Measurements from ENCODE around the gene DSG3.

Gene DSG3

DNA sequence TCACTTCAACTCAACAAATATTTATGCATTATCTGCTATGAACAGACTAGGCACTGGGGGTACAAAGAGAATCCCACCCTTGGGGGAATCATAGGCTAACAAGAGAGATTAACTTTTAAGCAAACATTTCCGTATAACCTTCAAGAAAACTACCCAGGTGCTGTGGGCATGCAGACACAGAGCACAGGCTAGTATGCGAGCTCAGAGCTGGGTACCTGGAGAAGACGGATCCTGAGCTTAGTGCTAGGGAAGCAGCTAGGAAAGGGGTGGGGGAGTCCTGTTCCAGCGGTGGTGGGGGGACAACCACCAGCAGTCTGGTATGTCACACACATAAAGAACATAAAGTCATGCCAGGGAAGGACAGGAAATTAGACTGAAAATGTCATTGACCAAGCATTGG lies 17.5 kb upstream of the DSG3 start:
- DNase-seq (ENCODE audit: low read depth in 2 of 2), result no peak

DNA sequence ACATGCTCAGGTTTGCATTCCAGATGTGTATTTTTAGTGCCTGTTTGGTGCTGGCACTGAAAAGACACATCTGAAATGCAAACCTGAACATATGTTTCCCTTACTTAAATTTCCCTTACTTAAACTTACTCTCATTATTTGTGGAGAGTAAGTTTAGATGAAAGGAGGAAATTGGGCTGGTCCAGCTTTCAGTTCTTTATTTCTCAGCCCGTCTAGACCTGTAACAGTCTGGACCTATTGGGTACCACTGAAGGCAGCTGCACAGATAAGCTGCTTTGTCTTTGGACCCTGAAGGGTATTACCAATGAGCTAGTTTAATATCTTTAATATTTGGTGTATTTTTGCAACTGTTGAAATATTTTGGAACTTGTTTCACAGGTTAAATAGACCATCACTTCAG lies 17.0 kb upstream of the DSG3 start:
- no peak for DNase-seq (ENCODE audit: low read depth in 2 of 2)

DNA sequence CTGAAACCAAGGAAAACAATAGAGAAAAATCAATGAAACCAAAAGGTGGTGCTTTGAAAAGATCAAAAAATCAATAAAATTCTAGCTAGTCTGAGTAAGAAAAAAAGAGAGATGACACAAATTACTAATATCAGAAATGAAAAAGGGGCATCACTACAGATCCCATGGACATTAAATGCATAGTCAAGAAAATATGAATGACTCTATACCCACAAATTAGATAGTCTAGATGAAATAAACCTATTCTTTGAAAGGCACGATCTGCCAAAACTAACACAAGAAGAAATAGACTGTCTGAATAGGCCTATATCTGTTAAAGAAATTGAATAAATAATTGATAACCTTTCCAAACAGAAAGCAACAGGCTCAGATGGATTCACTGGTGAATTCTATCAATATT lies 15.2 kb upstream of the DSG3 start:
- no peak for DNase-seq (ENCODE audit: low read depth in 2 of 2)

DNA sequence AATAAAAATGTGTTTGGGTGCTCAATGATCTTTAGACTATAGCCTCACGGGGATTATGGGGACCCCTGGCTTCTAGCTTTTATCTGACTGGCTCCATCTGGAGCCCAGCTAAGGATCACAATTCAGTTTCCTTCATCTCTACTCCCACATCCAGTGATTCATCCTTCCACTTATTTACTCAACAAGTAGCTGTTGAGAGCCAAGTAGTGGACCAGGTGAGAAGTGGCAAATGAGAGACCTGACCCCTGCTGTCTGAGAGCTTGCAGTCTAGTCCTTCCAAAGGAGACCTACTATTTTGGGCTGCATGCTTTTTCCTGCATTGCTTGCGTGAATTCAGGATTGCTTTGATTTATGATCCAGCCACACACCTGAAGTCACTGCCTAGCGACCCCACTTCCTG lies 10.7 kb upstream of the DSG3 start:
- DNase-seq (ENCODE audit: low read depth in 2 of 2), result no peak

DNA sequence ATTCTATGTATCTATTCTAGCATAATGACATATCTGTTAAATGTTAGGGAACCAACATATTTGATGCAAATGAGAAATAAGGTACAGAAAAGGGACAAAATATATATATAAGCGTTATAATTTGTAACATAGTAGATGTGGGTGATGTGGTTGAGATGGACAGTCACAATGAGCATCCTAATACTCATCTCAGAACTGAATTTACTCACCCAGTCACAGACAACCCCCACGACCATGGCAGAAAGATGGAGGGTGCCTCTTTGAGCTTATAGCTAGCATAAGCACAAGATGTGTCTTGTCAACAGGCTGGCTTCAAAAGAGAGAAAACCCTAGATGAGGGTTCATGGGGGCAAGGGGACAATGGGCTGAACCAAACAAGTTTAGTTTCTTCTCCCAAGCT lies 9.1 kb upstream of the DSG3 start:
- no peak for DNase-seq (ENCODE audit: low read depth in 2 of 2)

DNA sequence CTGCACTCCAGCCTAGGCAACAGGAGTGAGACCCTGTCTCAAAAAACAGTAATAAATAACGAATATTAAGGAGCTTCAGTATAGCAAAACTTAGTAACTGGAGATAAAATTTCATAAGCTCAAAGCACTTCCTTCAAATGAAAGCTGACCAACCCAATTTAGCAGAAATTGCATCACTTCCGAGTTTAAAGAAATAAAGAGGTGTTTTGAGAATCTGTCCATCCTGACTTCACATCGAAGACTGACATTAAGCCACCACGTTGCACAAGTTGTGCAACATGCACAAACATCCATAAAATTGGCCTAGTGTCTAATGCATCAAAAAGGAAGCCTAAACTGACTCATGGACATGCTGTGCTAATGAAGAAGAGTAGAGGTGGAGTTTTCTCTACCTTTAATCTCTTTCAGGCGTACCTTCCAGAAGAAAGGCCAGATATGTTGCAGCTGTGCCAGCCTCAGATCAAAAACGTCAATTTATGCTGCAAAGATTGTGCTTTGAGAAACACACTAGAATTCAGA lies 7.7 kb upstream of the DSG3 start:
- no peak for DNase-seq (ENCODE audit: low read depth in 2 of 2)

DNA sequence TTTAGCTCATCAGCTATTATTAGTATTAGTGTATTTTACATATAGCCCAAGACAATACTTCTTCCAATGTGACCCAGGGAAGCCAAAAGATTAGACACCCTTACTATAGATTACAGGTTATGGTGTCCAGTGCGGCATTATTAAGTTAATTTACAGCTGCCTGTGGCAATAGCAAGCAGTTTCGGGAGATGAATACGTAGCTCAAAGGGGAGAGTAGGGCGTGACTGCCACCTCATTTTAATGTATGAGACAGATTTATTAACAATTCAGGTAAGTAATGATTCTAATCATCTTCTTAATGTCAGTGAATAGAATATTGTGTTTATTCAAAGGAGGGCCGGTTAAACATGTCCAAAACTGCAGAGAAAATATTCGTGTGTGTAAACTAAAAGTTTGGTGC lies 6.8 kb upstream of the DSG3 start:
- DNase-seq (ENCODE audit: low read depth in 2 of 2), result no peak

DNA sequence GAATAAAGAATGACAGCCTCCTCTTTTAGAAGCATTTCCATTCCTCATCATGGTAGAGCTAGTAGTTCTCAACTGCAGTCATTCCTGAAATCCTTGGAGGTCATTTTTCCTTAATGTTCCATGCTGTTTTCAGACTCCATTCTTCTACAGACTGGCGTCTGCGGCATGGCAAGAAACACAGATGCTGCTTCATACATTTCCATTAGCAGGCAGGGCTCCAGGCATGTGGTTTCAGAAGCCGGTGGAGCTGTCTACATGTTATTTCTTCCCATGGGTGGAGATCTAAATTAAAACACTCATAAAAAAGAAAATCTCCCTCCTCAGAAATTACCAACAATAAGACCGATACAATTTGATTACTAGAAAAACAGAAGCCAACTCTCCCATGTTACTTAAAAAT lies 6.0 kb upstream of the DSG3 start:
- no peak for DNase-seq (ENCODE audit: low read depth in 2 of 2)

DNA sequence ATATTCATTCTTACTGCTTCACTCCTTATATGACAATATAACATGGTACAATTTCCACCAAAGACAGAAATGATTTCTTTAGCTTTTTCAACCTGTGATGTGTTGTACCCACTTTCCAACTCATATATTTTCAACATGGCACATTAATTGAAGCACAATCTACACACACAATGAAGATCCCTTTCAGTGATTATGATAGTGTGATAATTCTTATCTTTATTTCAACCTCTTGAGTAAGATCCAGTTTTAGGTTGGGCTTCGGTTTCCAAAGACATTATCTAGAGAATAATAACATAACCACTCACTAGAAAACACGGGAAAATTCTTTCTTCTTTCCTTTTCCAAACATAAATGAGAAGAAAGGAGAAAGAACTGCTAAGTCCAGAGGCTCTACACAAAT lies 3.4 kb upstream of the DSG3 start:
- no peak for DNase-seq (ENCODE audit: low read depth in 2 of 2)

DNA sequence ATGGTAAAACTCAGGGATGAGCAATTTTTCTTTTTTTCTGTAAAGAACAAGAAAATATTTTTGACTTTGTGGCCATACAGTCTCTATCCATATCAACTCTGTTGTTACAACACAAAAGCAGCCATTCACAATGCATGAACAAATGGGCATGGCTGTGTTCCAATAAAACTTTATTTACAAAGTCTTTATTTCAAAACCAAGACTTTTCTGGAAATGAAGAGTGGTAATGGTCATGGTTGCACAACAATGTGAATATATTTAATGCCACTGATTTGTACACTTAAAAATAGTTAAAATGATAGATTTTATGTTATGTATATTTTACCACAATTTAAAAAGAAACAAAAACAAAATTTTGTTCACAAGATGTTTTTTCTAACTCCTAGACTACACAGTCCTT lies 1.6 kb upstream of the DSG3 start:
- DNase-seq (ENCODE audit: low read depth in 2 of 2), result no peak

DNA sequence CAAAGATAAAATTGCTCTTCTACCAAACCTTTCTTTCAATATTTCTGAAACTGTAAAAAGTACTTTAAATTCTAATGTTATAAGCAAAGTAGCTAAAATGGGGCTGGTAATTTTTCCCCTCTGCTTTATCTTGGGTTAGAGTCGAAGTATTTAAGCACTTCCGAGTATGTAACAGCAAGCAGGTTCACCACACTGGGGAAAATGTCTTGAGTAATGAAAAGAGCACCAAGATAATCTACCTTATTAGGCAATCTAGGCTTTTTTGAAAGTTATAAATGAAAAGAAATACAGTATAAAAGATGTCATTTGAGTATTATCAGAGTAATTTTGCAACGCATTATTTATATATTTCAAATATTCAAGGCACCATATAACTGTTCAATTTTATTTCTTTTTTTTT lies 687 bp upstream of the DSG3 start:
- no peak for DNase-seq (ENCODE audit: low read depth in 2 of 2)

DNA sequence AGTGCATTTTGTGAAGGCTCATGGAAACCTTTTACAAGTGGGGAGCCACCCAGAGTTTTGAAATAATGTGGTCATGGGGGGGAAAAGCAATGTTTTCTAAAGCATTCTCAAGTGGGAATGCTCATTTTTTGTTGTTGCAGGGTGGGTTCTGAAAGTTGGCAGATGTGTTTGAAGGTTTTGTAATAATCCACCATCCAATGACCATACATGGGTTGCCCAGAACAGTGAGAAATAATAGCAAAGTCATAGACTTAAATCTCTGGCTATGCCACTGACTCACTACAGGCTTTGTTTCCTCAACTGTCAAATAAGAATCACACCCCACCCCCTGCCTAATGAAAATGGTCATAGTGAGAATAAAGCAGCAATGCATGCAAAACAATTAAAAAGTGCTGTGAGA lies 2.9 kb downstream of the DSG3 start:
- DNase-seq (ENCODE audit: low read depth in 2 of 2), result no peak

DNA sequence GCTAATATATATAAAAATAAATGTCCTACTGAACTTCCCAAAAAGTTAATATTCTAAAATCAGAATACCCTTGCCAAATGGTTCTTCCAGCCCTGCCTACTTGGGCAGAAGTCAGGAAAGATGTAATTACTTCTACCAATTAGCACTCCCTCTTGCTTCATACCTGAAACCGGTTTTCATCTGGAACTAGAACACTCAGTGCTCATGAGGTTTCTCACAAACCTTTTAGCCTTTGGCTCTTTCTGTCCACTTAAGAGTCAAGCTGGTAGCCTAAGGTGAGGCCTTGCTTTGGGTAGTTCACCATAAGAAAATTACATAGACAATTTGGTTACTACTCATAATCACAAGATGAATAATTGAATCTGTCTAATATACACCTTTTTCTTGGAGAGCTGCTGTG lies 4.1 kb downstream of the DSG3 start:
- DNase-seq (ENCODE audit: low read depth in 2 of 2), result no peak

DNA sequence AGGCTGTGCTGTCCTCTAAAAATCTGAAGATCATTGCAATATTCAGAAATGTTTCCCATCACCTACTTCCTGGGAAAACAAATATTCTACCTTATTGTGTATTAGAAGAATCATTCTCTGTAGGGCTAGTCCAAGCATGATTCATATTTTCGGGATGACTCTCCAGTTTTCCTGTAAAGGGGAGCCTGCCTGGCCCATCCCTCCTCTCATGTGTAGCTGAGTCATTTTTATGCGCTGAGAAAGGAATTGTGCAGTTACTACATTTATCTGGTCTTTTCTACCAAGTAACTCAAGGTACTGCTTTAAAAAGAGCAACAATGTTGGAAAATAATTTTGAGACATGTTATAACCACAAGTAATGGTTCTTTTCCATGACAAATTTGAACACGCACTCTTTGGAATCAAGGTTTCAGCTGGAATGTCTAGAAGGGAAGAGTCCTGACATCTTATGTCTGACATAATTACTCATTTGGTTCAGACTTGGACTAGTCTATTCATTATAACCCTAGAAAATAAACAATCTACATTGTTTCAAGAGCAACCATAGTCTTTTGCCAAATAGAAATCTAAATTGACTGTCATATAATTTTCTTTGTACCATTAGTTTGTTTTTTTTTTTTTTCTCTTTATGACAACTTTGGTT lies 6.6 kb downstream of the DSG3 start:
- peak; percentile 19 to 35 for DNase-seq (ENCODE audit: low read depth in 2 of 2)

DNA sequence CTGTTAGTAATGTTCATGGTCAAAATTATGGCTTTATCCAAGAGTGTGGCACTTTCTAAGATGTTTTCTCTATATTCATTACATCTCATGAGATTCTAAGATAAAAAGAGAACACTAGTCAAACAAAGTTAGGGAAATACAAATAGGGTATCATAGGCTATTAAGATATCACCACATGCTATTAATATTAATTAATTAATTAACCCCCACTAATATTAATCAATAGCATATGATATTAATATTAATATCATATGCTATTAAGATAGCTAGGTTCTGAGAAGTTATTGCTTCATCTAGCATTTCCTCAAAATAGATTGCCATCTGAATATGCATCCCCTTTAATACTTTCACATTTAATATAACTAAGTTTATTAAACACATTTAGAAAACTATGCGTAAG lies 22.1 kb downstream of the DSG3 start:
- DNase-seq (ENCODE audit: low read depth in 2 of 2), result no peak

DNA sequence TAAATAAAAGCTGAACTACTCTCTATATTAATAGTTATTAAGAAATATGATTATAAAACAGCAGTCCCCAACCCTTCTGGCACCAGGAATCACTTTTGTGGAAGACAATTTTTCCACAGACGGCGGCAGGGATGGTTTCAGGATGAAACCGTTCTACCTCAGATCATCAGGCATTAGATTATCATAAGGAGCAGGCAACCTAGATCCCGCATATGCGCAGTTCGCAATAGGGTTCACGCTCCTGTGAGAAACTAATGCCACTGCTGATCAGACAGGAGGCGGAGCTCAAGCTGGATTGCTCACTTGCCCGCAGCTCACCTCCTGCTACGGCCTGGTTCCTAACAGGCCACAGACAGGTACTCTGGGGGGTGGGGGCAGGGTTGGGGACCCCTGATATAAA lies 31.1 kb downstream of the DSG3 start:
- no peak for DNase-seq (ENCODE audit: low read depth in 2 of 2)

DNA sequence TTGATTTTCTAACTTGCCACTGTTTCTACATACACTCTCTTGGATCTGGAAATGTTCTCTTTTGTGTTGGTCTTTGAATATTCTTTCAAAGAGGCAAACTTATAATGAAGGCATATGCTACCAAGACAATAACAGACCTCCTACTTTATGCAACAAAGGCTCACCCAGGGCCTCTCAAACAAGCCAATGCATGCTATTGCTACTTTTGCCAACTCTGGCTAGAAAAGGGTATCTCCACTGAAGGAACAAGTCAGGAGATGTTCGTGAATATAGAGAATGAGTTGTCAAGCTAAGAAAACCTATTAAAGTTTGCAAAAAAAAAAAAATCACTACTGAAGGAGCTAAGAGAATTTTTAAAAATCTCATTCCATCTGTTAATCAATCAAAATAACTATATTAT lies 34.5 kb downstream of the DSG3 start:
- DNase-seq (ENCODE audit: low read depth in 2 of 2), result no peak

DNA sequence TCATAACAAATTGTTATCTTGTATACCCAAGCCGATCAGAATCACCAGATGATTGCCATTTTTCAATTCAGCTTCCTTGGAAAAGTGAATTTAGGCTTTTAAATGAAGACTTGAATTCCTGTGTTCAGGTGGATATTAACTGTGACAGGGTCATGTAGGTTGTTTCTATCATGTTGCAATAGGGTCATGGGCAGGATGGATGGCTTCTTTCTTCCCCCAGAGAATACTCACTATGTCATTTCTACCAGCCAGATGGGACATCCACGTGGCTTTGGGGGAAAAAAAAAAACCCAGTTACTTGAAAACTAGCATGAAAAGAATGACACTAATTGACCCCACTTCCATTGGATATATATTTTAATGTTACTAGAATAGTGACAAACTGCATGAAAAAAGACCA lies 35.9 kb downstream of the DSG3 start:
- no peak for DNase-seq (ENCODE audit: low read depth in 2 of 2)

DNA sequence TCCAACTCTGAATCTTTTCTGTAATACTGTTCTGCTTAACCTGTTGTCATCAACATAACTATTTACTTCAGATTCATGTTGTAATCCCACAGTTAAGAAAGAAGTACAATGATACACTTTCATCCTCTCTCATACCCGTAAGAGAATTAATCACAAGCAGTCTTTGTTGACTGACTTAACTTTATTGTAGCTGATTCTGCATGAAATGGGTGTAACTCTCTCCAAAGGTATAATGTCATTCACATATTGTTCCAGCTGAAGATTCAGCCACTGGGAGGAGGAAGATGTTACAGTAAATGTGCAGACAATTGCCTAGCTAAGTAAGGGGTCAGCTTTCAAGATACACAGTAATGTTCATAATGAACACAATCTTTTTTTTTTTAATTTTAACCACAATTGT lies 36.9 kb downstream of the DSG3 start:
- DNase-seq (ENCODE audit: low read depth in 2 of 2), result no peak

DNA sequence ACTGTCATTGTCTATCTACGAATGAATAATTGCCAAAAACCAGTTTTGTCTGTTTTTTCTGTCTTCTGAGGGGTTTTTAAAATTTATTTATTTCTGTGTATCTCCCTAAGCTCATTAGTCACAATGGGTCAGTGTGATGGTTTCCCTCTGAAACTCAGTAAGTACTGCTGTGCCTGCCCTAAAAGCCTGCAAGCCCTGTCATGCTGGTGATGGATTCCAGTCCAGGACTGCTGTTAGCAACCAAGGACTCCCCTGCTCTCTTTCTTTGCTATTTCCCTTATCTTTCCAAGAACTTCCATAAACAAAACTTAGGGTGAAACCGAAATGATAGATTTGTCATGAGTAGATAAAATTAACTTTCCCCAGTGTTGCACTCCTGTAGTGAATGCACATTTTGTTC lies 38.6 kb downstream of the DSG3 start:
- DNase-seq (ENCODE audit: low read depth in 2 of 2), result no peak

DNA sequence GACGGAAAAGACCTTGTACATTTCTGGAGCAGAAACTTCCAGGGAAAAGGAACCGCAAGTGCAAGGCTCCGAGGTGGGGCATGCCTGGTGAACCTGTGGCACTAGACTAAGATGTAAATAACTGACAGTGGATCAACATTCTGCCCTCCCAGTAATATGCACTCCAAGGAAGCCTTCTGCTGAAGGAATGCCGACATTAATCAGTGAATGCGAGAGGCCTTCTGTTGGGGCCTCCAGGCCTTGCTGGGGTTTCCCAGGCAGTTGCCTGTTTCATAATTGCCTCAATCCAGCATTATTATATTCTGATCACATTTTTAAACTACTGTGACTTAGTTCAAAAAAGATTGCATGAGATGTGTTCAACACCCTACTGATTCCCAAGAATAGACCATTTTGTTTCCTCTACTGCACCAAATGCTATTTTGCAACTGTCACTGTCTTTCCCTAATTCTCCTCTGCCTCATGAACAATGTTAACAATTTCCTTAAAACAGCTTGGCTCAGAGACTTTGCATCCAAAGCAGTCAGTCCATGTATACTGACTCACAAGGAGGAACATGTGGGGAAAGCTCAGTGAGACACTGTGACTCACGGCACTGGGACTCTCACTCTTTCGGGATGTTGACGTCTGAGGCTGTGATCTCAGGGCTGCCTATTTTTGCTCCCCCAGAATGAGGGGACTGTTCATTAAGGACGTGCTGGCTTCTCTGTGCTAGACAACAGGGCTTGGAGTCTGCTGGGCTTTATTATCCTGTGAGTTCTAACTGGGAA lies 39.9 kb downstream of the DSG3 start:
- DNase-seq (ENCODE audit: low read depth in 2 of 2), result peak; percentile 66 to 67

DNA sequence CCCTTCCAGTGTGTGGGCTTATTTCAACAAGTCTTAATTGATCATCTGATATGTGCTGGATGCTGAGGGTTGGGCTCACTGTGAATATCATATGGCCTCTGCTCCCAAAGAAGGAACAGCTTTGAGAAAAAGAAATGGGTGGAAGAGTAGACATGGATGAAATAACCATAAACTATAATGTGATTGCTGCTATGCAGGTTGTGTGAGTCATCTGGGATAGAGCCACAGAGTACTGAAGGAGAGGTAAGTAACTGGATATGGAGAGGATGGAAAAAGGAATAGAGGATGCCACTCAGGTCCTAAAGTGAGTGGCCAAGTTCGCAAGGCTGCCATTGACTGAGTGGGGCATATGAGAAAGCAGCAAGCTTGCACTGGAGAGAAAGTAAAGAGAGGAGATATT lies 41.8 kb downstream of the DSG3 start:
- no peak for DNase-seq (ENCODE audit: low read depth in 2 of 2)

DNA sequence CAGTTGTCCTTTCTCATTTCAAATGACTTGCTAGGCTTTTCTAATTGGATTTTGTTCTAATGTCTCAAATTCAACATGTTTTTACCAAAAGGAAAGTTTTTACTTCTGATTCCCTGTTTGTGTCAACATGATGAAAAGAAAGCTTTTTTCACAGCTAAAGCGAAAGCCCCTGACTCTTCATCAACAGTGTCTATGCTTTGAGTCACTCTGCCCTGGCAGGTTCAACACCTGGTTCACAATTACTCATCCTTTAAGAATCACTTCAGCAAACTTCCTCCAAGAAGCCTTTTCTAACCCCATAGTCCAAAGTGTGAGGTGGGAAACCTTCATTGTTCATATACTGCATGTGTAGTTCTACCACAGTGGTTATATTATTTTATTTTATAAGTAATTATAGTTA lies 42.8 kb downstream of the DSG3 start:
- DNase-seq (ENCODE audit: low read depth in 2 of 2), result no peak

DNA sequence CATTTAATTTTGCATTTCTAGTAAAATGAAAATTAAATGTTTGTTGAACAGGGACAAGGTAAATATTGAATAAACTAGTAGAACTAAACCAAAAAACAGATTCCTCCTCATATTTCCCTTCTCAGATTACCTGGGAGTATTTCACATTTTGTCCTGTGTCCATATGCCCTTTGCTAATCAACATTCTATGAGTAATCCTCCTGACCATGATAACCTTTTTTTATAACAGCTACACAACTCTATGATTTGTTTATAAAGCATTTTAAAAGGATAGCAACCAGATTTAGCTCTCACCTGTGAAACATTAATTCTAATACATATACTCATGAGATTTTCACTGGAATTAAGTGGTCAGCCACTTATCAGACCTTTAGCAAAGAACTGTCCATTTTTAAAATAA lies 43.3 kb downstream of the DSG3 start:
- DNase-seq (ENCODE audit: low read depth in 2 of 2), result no peak
